ENCODE results near the gene KIAA1755.

The KIAA1755 gene

DNA sequence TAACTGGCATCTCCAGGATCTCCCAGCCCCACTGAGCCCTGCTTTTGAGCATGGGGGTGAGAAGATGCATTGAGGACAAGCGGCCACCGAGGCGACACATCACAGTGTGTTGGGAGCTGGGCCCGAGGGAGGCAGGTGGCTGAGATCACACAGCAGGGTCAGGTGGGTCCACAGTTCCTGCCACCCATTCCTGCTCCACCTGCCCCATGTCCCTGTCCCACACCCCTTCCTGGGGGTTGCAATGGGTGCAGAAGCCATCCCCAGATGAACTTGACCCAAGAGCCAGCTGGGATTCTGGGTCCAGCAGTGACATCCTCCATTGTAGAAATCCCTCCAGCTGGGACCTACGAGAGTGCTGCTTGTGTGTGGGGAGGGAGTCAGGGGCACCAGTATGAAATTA lies 96.5 kb downstream of the KIAA1755 start:
- DNase-seq: no peak

DNA sequence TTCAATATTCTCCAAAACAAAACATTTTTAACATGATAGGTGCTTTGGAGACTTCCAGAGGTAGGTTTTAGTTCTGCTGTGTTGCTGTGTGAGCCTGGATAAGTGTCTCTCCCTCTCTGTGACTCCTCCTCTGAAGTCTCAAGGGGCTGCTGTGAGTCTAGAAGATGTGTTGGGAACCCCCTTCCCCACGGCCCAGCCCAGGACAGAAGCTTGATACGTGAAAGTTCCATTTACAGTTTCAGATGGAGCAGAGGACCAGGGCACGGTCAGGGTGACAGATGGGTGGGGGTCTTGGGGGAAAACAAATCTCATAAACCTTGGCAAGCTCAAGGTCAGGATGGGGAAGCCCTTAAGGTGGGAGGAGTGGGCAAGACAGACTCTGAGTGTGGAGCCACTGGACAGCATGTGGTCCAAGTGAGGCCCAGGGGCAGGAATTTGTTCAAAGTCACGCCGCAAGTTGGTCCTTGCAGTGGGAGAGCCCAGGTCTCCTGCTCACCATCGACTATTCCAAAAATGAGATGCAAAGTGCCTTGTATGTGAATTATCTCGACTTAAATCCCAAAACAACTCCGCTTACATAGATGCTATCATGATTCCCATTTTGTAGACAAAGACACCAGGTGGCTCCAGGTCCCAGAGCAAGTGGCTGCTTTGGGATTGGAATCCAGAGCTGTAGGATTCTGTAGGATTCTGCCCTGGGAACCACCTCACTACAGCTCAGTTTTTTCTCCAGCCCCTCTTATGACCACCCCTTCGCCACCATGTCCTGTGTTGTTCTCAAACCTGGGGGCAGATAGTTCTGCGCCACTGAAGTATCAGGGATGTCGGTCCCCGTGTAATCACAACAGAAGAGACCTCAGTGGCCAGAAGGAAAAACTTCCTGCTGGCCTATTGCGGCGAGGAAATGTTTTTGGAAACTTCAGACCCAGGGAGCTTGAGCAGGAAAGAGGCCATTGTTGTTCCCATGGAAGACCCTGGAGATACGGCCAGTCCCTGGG lies 97.4 kb downstream of the KIAA1755 start:
- DNase-seq: no peak

DNA sequence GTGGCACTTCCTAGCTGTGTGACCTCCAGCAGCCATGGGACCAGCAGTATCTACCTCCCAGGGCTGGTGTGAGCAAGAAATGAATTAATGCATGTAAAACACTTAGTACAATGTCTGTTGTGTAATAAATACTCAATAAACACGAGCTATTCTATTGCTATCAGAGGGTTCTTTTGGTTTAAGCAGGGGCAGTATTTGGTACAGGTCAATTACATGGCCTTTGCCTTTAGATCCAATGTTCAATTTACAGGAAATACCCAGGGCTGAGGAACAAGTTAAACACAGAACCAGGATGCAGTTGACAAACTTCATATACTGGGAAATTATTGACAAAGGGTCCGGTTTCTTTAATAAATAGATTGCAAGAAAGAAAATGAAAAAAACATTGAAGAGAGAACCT lies 98.4 kb downstream of the KIAA1755 start:
- DNase-seq: no peak

DNA sequence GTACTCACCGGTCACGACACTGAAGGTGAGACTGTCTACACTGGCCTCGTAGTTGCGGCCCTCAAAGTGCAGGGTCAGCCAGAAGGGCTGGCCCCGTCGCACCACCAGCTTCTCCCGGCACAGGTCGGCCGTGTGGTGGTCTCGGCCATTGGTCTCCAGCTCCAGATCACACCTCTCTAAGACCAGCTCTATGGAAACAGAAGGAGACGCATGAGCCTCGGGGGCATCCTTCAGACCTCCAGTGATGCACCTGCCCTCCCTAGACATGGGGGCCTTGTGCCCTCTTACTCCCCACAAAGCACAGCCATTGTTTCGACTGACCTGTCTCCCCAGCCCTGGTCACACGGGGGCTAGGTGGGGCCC lies 99.1 kb downstream of the KIAA1755 start:
- no peak for DNase-seq
